Stimulated activated CD4-positive, alpha-beta T cell treated with anti-CD3 and anti-CD28 coated beads, Interleukin-4, amount 100 ng/mL, for 48 hours (primary cell): ENCODE data around the gene XRCC1.
"Not testable (repeated sequence)": the region's sequence is repeated elsewhere in the genome, so short reads cannot be mapped to it uniquely, and the experiment has no call there.

Source experiments
- DNase-seq, 2 donors: peaks; one replicate each; pipeline ENCODE4 v3.0.0-alpha.2; 2020; ENCODE audit warnings: low read depth in 2 of 2

The XRCC1 gene

DNA sequence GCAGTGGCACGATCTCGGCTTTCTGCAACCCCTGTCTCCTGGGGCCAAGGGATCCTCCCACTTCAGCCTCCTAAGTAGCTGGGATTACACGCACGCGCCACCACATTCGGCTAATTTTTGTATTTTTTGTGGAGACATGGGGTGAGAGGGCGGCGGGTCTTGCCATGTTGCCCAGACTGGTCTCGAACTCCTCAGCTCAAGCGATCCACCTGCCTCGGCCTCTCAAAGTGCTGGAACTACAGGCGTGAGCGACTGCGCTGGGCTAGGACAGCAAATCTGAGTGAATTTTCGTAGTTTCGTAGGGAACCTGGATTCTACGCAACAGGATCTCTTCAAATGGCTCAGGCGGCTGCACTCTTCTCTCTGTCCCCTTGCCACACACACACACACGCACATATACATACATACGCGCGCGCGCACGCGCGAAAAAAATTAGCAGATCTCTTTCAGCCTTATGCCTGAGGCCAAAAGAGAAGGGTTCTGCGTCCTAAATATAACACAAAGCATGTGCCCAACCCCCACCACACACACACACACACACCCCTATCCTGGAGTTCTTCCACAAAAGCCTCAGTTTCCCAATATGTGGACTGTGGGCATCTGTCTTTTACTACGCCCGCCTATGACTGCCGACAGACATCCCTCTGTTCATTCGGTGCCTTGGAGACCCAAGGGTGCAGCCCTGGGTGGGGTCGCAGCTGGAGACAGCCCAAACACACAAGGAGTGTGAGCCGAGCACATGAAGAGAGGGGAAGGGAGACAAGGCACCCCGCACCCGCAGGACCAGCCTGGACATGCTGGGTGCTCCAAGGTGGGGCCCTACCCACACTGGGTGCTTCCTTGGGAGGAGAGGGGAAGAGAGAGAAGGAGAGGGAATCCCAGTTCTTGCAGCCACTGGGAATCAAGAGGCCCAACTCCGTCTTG lies 890 bp upstream of the XRCC1 start:
- no peak for DNase-seq

DNA sequence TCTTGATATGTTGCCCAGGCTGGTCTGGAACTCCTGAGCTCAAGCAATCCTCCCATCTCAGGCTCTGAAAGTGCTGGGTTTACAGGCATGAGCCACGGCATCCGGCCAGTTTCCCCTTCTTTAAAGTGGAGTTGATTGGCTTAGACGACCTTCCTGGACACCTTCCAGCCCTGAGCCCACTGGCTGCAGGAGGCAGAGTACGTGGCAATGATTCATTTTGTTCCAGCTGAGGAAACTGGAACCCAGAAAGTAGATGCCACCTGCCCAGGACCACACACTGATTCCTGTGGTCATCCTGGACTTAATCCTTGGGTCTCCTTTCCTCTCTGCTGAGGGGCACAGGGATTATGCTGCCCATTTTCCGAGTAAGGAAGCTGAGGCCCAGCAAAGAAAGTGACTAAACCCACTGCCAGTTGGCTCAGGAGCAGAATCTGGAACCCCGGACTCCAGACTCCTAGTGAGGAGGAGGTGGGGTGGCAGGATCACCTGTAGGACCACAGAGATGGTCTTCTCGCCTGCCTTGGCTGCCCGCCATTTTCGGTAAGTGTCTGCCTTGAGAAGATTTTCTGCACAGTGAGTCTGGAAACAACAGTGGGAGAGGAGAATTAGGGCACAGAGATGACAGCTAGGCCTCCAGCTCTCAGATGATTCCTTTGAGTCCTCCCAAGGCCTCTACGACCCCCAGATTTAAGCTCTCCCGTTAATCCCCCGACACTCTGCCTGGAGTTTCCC lies 737 bp downstream of the XRCC1 start:
- DNase-seq, result no peak

- DNase-seq, result no peak
These were observed 3.1 kb downstream of the XRCC1 start for GRCh38 chr19:43572171-43572588.

DNA sequence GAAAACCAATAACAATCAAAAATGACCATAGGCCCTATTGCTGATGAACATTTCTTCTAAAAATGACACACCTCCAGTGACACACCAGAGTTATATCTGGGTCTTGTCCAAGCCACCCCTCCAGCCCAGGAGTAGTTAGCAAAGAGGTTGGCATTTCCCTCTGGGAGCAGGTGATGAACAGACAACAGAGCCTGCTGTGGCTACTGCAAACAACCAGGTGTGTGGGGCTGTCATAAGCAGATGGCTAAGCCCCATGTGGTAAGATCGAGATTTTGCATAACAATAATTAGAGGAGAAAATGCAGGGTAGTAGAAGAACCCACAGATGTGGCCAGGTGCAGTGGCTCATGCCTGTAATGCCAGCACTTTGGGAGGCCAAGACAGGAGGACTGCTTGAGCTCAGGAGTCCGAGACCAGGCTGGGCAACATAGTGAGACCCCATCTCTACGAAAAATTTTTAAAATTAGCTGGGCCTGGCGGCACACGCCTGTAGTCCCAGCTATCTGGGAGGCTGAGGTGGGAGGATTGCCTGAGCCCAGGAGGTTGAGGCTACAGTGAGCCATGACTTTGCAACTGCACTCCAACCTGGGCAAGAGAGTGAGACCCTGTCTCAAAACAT lies 5.0 kb downstream of the XRCC1 start:
- no peak for DNase-seq

DNA sequence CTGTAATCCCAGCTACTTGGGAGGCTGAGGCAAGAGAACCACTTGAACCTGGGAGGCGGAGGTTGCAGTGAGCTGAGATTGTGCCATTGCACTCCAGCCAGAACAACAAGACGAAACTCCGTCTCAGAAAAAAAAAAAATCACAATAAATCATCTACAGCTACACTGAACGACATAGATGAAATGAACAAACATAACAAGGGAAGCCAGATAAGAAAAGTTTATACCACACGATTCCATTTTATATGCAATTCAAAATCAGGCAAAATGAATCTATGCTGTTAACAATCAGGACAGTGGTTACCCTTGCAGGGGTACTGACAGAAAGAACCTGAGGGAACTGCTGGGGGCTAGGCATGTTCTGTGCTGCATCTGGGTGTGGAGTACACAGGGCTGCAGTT lies 5.7 kb downstream of the XRCC1 start:
- DNase-seq, result no peak

GRCh38 chr19:43564800-43565199 lies 10.5 kb downstream of the XRCC1 start:
- DNase-seq, result no peak

DNA sequence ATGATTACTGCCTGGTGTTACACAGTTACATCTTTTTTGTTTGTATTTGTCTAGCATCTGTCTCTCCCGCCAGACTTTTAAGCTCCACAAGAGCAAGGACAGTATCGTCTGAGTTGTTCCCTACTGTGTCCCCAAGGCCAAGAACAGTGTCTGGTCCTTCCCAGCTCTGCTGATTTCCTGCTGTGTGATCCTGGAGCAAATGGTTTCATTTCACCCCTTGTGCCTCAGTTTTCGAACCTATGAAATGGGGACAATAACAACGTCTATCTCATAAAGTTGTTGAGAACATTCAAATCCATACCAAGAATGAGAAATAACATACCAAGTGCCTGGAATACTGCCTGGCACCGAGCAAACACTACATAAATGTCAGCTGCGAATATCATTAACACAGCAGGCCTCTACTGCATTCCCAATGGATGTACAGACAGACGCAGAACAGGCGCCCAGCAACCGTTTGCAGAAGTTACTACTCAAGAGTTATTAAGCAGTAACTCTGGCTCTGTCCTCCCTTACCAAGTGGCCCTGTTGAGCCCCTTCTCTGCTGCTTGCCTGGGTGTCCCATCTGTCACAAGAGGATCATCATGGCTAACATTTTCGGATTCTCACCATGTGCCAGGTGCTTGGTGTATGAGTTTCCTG lies 11.4 kb downstream of the XRCC1 start:
- DNase-seq, result no peak

GRCh38 chr19:43562698-43563241 lies 12.6 kb downstream of the XRCC1 start:
- DNase-seq, result peak; percentile 34 to 53

DNA sequence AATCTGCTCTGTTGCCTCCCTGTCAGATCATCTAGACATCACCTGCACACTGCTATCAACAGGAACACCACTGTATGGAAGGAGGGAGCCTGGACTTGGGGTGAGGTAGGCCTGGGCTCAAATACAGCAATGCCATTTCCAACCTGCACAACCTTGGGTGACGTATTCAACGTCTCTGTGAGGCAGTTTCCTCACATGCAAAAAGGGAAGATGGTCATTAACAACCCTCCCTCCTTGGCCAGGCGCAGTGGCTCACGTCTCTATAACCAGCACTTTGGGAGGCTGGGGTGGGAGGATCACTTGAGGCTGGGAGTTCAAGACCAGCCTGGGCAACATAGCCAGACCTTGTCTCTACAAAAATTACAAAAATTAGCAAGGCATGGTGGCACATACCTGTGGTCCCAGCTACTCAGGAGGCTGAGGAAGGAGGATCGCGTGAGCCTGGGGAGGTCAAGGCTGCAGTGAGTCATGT lies 13.1 kb downstream of the XRCC1 start:
- no peak for DNase-seq

DNA sequence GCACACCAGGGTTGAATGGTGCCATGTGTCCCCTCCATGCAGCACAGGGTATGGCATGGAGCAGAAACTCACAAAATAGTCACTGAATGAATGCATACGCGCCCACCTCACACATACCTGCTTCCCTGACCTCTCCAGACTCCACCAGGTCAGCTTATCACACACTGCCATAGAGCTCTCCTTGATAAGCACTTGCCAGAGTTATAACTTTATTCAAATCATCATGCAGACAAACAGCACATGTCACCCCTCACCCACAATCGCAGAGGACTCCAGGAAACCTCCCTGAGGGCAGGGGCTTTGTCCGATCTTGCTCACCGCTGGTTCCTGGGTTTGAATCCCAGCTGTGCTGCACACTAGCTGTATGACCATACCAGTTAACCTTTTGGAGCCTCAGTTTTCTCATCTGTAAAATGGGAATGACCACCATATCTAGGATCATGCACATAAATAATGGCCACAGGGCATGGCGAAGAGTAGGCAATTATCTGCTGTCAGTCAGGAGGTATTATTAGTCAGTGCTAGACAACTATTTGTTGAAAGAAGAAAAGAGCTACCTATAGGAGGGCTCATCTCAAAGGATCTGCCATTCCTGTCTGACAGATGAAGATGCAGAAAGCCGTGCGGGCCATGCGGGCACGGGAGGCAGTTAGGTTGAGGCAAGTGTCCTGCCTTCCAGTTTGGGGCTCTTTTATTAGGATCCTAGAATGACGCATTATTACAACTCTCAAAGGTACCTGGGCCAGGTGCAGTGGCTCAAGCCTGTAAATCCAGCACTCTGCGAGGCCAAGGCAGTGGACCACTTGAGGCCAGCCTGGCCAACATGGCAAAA lies 14.0 kb downstream of the XRCC1 start:
- DNase-seq, result no peak

- DNase-seq, result no peak
These were observed 14.6 kb downstream of the XRCC1 start for GRCh38 chr19:43560687-43561086.

- peak; percentile 72 to 77 for DNase-seq
These were observed 20.0 kb downstream of the XRCC1 start for GRCh38 chr19:43555185-43555770.

DNA sequence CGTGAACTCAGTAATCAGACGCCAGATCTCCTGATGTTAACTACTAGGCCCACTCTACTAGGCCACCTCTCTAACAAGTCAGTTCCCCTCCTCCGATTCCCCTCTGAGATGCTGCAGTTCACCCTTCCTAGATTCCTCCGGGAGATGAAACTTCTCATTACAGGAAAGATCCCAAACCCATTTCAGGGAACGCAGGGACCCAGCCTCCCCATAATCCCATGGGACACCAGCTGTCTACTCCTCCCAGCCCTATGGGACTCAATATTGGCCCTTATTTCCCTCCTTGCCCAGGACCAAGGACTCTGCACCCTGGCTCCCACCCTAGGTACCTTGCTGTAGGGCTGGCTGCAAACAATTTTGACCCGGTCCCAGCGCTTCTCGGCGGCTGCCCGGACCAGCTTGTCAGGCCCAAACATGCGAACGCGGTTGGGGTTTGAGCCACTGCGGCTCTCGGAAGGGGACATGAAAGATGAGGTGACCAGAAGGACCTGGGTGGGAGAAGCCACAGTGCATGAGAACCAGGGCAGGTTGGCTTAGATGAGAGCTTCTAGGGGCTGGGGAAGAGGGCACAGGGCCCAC lies 20.9 kb downstream of the XRCC1 start:
- no peak for DNase-seq

DNA sequence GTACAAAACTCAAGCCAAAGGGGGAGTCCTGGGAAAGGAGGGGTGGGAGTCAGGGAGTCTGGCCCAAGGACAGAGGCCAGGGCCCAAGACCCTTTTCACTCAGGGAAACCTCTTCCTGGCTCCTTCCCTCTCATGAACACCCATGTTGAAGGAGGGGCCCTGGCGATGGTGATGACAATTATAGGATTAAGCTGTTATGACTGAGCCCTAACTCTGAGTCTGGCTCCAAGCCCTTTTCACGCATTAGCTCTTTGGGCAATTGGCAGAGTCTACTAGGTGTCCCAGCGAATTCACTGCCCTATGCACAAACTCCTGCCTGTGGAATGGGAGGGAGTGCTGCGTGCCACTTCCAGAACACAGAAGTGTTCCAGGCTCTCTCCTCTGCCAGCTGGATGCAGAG lies 21.7 kb downstream of the XRCC1 start:
- no peak for DNase-seq

GRCh38 chr19:43552616-43553015 lies 22.7 kb downstream of the XRCC1 start:
- no peak for DNase-seq

- no peak for DNase-seq
These were observed 23.2 kb downstream of the XRCC1 start for GRCh38 chr19:43552198-43552450.

- DNase-seq, result no peak
These were observed 23.7 kb downstream of the XRCC1 start for GRCh38 chr19:43551399-43552197.

- no peak for DNase-seq
These were observed 26.6 kb downstream of the XRCC1 start for GRCh38 chr19:43548706-43549105.

- DNase-seq, result not testable (repeated sequence)
These were observed 27.4 kb downstream of the XRCC1 start for GRCh38 chr19:43547926-43548325.
